Islet precursor cell (in vitro differentiated cells): ENCODE results near the gene KIAA0319L.
A peak's percentile ranks its signal among the peaks of the same experiment; 100 is the strongest.
"Not testable (repeated sequence)": the region's sequence is repeated elsewhere in the genome, so short reads cannot be mapped to it uniquely, and the experiment has no call there.

Experiments used
- DNase-seq: peaks from one replicate; pipeline ENCODE4 v3.0.0-alpha.2; 2018

The KIAA0319L gene

DNA sequence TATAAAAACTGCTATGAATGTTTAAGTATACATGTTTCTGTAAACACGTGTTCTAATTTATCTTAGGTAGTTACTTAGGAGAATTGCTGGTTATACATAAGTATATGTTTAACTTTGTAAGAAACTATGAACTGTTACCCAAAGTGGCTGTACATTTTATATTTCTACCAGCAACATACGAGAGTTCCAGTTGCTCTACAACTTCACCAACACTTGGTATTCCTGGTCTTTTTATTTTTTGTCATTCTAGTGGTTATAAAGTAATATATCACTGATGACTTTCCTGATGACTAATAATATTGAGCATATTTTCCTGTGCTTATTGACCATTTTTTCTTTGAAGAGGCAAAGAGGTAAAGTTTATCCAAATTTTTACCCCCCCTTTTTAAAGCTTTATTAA is 76.0 kb downstream of the KIAA0319L start:
- DNase-seq, result no peak

DNA sequence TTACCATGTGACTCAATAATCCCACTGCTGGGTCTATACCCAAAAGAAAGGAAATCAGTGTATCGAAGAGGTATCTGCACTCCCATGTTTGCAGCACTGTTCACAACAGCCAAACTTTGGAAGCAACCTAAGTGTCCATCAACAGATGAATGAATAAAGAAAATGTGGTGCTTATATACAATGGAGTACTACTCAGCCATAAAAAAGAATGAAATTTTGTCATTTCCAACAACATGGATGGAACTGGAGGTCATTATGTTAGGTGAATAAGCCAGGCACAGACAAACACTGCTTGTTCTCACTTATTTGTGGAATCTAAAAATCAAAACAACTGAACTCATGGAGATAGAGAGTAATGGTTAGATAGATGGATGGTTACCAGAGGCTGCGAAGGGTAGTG is 79.3 kb downstream of the KIAA0319L start:
- DNase-seq, result no peak

DNA sequence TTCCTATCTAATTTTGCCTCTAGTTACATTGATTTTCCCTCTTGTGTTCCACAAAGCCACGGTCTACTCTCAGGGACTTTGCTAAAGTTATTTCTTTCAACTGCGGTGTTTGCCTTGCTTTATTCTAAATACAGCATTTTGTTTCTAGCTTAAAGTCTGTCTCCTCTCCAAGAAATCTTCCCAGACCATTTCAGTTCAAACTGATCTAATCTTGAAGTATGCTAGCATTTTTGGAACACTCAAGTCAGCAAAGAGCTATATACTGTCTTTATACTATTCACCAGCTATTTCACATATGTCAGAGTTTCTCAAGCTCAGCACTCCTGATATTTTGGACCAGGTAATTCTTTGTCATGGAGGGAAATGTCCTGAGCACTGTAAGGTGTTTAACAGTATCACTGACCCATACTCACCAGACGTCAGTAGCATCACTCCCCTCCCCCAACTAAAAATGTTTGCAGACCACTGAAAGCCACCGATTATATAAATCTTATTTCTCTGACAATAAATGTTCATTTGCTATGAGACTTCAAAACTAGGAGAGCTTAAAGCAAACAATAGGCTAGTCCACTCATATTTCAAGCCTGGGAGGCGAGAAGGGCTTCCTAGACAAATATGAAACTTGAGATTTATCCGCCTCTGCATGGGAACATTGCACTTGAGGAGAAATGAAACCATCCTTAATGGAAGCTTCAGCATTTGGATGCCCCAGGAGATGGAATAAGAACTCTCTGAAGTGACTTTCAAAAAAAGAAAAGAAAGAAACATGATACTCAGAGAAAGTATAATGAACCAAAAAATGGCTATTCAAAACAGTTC is 81.1 kb downstream of the KIAA0319L start:
- DNase-seq, result no peak

DNA sequence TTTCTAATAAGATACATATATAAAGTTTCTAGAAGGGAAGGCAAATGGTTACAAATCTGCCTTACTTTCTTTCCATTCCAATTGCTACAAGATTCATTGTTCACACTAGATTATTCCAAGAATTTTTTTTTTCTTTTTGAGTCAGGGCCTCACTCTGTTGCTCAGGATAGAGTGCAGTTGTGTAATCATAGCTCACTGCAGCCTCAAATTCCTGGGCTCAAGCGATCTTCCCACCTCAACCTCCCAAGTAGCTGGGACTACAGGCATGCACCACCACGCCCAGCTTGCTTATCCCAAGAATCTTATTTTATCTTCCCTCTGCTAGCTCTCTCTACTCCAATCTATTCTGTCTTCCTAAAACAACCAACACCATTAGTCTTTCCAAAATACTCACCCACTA is 81.8 kb downstream of the KIAA0319L start:
- DNase-seq, result no peak

DNA sequence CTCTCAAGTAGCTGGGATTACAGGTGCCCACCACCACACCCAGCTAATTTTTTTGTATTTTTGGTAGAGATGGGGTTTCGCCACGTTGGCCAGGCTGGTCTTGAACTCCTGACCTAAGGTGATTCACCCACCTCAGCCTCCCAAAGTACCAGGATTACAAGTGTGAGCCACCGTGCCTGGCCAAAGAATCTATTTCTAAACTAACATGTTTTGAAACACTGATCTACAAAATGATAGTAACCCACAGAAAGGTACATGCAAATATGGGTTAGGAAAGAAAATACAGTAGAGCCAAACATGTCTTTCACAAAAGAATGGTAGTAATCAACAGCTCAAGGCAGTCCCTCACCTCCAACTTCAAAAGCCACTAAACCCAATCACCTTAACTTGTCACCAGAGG is 84.0 kb downstream of the KIAA0319L start:
- not testable (repeated sequence) for DNase-seq

DNA sequence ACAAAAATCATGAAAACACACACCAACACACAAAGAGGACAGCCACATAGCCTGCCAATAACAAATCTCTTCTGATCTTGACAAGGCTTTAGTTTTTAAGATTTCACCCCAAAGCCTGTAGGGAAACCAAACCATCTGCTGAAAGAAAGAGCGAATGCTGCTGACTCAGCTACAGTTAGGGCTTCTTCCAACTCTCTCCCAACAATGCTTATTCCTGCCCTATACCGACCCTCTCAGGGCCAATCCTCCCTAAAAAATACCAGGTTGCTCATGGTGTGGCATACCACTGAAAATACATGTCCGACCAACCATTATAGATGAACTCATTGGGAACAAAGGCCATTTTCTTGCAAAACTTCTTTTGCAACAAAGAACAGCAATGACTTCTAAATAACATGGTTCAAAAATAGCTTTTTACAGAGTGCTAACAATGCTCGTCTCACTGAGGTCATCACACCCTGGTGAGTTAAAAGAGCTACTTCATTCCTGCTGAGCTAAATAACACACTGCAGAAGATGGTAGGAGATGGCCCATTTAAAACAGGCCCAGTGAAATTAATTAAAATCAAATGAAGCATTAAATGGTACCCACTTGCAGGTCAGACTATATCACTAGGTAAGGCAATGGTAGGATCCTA is 86.1 kb downstream of the KIAA0319L start:
- no peak for DNase-seq

DNA sequence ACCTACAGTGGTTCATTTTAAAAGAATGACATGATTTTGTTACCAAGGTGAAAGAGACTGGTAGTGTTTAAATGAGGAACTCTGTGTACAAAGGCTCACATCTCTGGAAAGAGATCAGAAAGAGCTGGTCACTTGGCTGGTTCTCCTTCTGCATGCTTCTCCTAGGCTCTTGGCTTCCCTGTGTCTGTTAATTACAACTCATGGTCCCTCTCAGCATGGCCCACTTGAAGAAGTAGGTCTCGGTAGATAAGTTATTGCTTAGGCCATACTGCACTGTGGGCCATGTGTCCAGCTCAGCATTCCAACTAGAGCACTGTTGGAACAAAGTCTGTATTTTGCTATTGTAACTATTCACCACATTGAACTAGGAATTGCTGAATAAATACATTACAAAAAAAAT is 91.1 kb downstream of the KIAA0319L start:
- DNase-seq, result no peak

DNA sequence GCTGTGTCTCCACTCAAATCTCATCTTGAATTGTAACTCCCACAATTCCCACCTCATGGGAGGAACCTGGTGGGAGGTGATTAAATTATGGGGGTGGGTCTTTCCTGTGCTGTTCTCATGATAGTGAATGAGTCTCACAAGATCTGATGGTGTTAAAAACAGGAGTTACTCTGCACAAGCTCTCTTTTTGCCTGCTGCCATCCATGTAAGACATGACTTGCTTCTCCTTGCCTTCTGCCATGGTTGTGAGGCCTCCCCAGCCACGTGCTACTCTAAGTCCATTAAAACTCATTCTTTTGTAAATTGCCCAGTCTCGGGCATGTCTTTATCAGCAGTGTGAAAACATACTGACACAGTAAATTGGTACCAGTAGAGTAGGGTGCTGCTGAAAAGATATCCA is 93.5 kb downstream of the KIAA0319L start:
- not testable (repeated sequence) for DNase-seq

DNA sequence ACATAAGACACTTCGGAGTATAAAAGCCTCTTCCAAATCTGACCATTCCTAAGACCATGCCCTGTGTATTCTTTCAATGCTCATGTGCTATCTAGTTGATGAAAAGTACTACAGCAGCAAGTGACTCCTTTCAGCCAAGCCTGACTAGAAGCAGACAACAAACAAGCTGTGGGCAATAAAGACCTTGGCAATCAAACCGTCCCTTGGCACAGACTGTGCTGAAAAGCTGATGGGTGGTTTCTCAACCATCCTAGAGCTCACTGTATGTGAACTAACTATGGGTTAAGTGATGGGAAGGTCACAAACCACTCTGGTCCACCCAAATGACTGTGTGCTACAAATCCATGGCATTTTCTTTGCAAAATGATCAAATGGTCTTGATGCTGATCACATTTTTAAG is 94.0 kb downstream of the KIAA0319L start:
- DNase-seq, result no peak

DNA sequence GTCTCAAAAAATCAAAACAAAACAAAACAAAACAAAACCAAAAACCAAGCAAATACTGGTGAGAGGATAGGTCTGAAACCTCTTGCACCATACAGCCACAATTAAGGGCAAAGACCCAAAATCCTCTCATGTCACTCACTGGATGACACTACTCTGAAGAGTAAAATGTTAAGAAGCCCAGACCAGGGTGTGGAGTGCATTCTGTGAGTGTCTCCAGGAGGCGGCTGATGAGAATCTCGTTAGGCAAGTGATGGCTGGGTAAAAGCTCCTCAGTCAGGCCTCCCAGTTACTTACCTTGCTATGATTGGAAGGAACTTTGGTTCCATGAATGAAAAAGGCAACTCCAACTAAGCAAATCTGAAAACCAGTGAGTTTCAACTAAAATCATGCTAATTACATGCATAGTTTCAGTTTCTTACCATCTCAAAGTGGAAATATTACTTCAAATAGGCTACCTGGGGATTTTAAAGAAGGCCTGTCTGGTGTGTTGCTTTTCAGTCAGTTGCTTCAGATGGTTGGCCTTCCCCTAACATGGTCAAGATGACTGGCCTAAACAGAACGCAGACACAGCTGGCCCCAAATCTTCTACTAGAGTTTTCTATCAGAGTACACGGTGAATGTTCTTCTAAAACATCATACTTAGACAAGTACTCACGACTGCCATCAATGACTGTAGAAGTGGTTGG is 95.1 kb downstream of the KIAA0319L start:
- DNase-seq, result no peak

DNA sequence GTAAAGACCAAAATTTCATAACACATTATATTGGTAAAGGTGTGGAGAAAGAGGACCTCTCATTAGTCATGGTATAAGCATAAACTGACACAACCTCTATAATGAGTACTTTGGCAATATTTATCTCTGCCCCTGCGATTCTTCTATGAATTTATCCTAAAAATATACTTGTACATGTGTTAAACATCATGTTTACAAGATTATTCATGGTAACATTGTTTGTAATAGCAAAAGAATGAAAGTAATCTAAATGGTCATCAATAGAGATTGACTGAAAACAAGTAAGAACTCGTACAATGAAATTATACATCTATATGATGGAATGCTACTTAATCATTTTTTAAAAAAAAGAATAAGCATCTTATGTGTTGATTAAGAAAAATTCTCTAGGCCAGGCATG is 96.4 kb downstream of the KIAA0319L start:
- DNase-seq, result no peak

DNA sequence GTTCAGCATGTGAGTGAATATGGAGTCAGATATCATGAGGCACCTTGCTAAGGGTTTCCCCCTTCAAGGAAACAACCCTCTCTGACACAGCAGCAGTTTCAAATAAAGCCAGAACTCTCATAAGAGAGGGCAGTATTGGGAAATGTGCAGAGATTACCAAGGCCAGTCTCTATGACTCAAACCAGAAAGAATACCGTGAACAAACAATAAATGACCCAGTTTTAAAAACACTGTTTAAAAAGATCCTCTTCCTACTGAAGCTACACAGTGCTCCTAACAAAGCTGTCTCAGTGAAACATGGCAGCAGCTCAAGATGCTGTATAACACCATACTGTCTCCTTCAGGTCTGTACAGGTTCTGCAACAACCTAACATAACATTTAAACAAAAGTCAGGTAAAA is 102.6 kb downstream of the KIAA0319L start:
- DNase-seq, result no peak

DNA sequence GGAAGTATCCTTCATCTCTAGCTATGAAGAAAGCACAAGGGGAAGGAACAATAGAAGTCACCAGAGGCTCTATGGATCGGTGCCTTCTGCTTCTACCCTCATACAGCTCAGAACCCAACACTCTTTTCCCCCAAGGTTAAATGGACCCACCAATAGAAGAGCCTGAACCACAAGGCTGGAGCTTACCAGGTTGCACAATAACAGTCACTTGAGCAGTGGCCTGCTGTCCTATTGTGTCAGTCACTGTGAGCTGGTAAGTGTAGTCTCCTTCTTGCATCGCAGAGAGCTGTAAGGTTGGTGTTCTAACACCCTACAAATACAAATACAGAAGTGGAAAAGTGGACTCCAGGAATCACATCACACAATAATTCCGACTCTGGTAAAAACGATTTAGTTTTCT is 103.0 kb downstream of the KIAA0319L start:
- no peak for DNase-seq

DNA sequence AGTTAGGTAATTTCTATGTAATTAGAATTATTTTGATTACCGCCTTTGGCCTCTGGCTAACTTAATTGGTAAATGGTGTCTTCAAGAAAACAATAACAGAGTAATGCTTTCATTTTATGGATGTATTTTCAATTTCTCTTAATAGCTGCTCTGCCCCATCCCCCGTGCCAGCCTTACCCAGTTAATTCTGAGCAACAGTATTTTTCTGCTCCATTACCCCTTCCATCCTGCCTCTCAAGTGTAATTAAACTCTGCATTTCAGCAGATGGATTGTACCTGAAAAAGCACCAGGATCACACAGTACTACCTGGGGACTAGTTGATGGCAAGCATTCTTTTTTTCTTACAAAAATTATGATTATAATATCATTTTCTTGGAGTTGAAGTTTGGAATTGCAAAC is 104.2 kb downstream of the KIAA0319L start:
- DNase-seq, result no peak

DNA sequence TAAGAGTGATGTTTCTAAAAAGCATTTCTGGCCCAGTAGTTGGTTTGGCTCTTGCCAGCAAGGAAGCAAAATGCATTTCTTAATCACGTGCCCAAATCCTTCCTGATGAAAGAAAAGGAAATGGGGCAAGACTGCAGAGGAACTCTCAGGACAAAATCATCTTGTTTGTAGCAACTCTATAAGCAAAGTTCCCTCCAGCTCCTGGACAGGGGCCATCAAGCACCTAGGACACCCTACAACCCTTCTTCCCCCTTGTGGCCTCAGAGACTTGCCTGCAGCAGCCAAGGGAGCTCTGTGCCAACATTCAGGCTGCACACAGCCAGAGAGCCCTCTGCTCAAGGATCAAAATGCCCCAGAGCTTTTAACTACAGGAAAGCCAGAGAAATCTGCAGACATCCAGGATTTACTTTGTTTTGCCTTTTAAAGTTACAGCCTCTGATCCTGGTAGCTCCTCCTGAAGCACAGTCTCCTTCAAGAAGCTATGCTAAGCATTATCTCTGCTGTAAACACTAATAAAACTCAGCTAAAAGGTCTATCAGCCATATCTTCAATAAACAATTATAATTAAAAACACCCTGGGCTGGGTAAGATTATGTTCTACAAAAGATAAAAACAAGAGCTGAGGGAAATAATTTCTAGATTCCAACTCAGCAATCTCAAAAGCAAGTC is 105.0 kb downstream of the KIAA0319L start:
- DNase-seq, result no peak

DNA sequence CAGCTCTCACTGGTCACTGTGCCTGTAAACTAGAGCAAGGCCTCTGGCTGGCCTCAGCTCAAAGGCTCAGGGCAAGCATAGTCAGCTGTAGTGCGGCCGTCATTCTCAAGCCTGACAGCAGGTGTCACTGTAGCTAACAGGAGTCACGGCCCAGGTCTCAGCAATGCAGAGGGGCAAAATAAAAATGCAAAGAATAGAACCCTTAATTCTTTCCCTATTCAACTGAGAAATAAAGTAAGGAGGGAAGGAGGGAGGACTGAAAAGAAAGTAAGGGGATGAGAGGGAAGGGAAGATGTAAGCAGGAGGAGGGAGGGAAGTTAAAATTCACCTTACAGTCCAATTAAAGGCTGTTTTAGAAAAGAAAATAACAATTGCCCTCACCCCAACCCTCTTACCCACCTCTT is 106.1 kb downstream of the KIAA0319L start:
- DNase-seq, result peak; percentile 90

DNA sequence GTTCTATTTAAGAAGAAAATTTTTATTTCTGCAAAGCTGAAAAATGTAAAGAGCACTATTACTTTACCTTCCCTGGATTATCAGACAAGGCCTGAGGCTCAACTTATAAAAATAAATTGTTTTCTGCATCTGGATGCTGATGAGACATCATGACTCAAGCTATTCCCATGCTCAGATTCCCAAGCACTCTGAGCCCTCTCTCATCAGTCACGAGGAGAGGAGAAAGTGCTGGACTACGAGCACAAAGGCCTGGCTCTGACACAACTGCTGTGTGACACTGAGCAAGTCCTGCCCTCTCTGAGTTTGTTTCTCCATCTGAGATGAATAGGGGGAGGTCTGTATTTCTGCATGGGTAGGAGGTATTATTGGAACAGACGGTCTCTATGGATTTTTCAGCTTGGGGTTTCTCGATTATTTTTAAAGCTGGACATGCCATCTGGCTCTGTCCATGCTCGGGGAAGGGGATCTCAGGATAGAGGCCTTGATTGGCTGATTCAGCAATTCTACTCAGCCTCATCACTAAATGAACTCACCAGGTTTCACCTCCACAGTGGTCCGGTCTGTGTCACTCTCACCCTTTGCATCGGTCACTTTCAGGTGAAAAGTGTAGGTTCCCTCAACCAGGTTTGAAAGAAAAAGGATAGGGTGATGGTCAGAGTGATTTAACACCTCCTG is 107.7 kb downstream of the KIAA0319L start:
- peak; percentile 66 for DNase-seq

DNA sequence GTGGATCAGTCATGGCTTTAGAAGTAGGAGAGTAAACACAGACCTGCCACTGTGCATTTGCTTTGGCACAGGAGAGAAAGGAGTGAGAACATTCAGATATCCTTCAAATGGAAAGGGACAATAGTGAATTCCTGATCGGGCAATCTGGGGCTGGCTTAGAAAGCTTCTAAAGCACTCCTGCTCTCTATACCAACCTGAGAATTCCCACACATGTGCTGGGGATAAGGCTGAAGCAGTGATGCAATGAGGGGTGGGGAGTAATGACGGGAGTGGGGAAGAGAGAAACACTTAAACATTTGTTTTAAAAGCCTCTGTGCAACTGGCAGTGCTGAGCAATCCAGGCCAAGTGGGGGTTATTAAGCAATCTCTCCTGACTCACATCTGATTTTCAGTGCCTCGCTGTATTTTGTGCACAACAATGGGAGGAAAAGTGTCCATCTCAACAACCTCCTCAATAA is 108.8 kb downstream of the KIAA0319L start:
- peak; percentile 75 for DNase-seq

DNA sequence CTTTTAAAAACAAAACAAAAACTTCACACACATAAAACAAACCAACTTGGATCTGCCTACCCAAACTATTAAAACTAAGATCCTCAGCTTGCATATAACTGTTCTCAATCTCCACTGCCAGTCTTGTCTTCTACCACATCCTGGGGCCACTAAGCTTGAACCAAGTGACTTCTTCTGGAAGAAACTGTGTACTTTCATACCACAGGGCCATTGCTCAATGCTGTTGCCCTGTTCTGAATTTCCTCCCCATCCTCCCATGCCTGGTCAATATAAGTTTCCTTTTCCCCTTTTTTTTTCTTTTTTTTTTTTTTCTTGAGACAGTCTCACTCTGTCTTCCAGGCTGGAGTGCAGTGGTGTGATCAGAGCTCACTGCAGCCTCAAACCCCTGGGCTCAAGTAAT is 109.9 kb downstream of the KIAA0319L start:
- DNase-seq, result no peak

DNA sequence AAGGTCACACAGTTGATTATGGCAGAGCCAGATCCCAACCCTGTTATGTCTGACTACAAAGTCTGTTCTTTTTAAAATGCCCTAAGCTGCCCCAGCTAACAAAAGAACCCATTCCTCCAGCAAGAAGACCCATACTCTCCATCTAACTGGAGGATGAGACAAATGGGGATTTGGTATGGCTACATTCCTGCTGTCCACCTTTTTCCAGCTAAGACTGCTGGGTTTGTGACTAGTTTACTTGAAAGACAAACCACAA is 112.8 kb downstream of the KIAA0319L start:
- DNase-seq, result peak; percentile 62

DNA sequence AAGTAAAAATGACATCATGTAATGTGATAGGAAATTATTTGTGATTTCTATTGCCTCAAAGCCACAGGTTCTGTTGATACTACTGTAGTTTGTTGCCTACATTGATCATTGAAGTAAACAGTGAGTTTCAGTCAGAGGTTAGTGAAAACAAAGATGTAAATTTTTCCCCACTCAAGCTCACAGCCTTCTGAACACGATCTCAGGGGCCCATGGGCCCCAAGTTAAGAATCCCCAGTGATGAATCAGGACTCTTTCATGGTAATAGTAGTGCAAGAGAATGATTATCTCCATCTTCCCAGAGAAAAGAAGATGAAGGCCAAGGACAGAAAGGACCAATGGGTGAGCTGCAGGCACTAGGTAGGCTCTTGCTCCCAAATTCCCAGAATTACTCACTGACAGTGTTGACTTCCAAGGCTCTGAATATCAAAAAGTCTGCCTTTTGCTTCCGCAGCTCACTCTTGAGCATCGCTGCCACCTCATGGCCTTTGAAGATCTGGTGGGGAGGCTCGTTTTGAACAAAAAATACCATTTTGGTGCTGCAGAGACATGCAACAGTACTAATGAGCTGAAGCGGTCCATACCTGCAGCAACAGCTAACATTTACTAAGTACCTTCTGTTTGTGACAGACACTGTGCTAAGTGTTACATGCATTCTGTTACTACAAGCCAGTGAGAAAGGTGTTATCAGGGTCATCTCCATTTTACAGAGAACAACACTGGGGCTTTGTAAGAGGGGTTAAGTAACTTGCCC is 113.3 kb downstream of the KIAA0319L start:
- DNase-seq, result peak; percentile 71

DNA sequence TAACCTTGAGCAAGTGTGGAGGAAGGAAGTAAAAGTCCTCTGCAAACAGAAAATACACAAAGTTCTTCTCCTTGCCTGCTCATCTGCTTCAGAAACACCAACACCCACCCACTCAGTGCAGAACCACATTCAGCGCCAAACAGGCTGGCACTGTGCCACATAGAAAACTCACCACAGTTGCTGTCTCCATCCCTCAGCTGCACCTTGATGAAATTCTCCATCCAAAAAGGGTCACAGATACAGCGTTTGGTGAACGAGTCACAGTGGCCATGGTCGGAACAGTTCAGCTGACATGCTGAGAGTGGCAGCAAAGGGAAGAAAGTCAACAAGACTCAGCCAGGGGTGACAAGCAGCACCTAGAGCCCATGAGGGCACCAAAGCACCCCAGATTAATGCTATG is 114.5 kb downstream of the KIAA0319L start:
- no peak for DNase-seq
